ENCODE measurements around the gene DAW1.

The DAW1 gene

GRCh38 chr2:227877421-227878310 is 6.2 kb downstream of the DAW1 start:
- Mint-ChIP-seq H3K27ac (no peak overlapping the region), H3K9me3 (ENCODE audit: low read depth) (no peaks in the 10 kb centered on the region), H3K4me3 (no peak overlapping the region), H3K4me1 (ENCODE audit: low read depth) (peaks cover under 1% of the 10 kb centered on the region), H3K27me3 (peaks cover 13% of the 10 kb centered on the region), H3K36me3 (no peaks in the 10 kb centered on the region)

GRCh38 chr2:227880460-227880859 is 9.0 kb downstream of the DAW1 start:
- H3K27ac Mint-ChIP-seq, result no peak overlapping the region

GRCh38 chr2:227881866-227882517 is 10.6 kb downstream of the DAW1 start:
- no peak overlapping the region for H3K4me3 Mint-ChIP-seq
- no peaks in the 10 kb centered on the region for H3K36me3 Mint-ChIP-seq
- H3K4me1 Mint-ChIP-seq (ENCODE audit: low read depth), result peaks cover 1% of the 10 kb centered on the region

More at GRCh38 chr2:227880460-227880859, 9.0 kb downstream of the DAW1 start:
- peaks cover 1% of the 10 kb centered on the region for H3K4me1 Mint-ChIP-seq (ENCODE audit: low read depth)
- H3K27me3 Mint-ChIP-seq, result peaks cover 6% of the 10 kb centered on the region
- no peaks in the 10 kb centered on the region for H3K9me3 Mint-ChIP-seq (ENCODE audit: low read depth)
- no peaks in the 10 kb centered on the region for H3K36me3 Mint-ChIP-seq
- no peak overlapping the region for H3K4me3 Mint-ChIP-seq

GRCh38 chr2:227884511-227884947 is 13.1 kb downstream of the DAW1 start:
- no peak overlapping the region for H3K4me3 Mint-ChIP-seq
- H3K9me3 Mint-ChIP-seq (ENCODE audit: low read depth), result no peaks in the 10 kb centered on the region
- peaks cover 4% of the 10 kb centered on the region for H3K27me3 Mint-ChIP-seq
- no peak overlapping the region for H3K27ac Mint-ChIP-seq
- H3K4me1 Mint-ChIP-seq (ENCODE audit: low read depth), result peaks cover 1% of the 10 kb centered on the region
- no peaks in the 10 kb centered on the region for H3K36me3 Mint-ChIP-seq

More at GRCh38 chr2:227881866-227882517, 10.6 kb downstream of the DAW1 start:
- Mint-ChIP-seq H3K27ac (no peak overlapping the region), H3K9me3 (ENCODE audit: low read depth) (no peaks in the 10 kb centered on the region), H3K27me3 (peaks cover 4% of the 10 kb centered on the region)

GRCh38 chr2:227886149-227886548 is 14.7 kb downstream of the DAW1 start:
- Mint-ChIP-seq H3K27me3 (peaks cover 4% of the 10 kb centered on the region), H3K4me3 (no peak overlapping the region)

GRCh38 chr2:227888289-227888688 is 16.9 kb downstream of the DAW1 start:
- H3K27me3 Mint-ChIP-seq, result peaks cover 4% of the 10 kb centered on the region
- no peak overlapping the region for H3K27ac Mint-ChIP-seq
- H3K36me3 Mint-ChIP-seq, result no peaks in the 10 kb centered on the region
- no peaks in the 10 kb centered on the region for H3K4me1 Mint-ChIP-seq (ENCODE audit: low read depth)
- no peaks in the 10 kb centered on the region for H3K9me3 Mint-ChIP-seq (ENCODE audit: low read depth)
- H3K4me3 Mint-ChIP-seq, result no peak overlapping the region

More at GRCh38 chr2:227886149-227886548, 14.7 kb downstream of the DAW1 start:
- H3K27ac Mint-ChIP-seq, result no peak overlapping the region
- H3K4me1 Mint-ChIP-seq (ENCODE audit: low read depth), result peaks cover 1% of the 10 kb centered on the region
- H3K36me3 Mint-ChIP-seq, result no peaks in the 10 kb centered on the region
- no peaks in the 10 kb centered on the region for H3K9me3 Mint-ChIP-seq (ENCODE audit: low read depth)

GRCh38 chr2:227889336-227889735 is 17.9 kb downstream of the DAW1 start:
- H3K27me3 Mint-ChIP-seq, result peaks cover 2% of the 10 kb centered on the region
- no peak overlapping the region for H3K4me3 Mint-ChIP-seq
- no peaks in the 10 kb centered on the region for H3K4me1 Mint-ChIP-seq (ENCODE audit: low read depth)
- H3K36me3 Mint-ChIP-seq, result no peaks in the 10 kb centered on the region
- H3K27ac Mint-ChIP-seq, result no peak overlapping the region
- H3K9me3 Mint-ChIP-seq (ENCODE audit: low read depth), result no peaks in the 10 kb centered on the region

GRCh38 chr2:227890495-227891079 is 19.2 kb downstream of the DAW1 start:
- no peaks in the 10 kb centered on the region for H3K4me1 Mint-ChIP-seq (ENCODE audit: low read depth)
- H3K27ac Mint-ChIP-seq, result no peak overlapping the region
- no peaks in the 10 kb centered on the region for H3K36me3 Mint-ChIP-seq
- H3K27me3 Mint-ChIP-seq, result peaks cover 1% of the 10 kb centered on the region
- no peaks in the 10 kb centered on the region for H3K9me3 Mint-ChIP-seq (ENCODE audit: low read depth)
- H3K4me3 Mint-ChIP-seq, result no peak overlapping the region

GRCh38 chr2:227891673-227892072 is 20.2 kb downstream of the DAW1 start:
- H3K36me3 Mint-ChIP-seq, result no peaks in the 10 kb centered on the region
- H3K4me3 Mint-ChIP-seq, result no peak overlapping the region
- no peaks in the 10 kb centered on the region for H3K4me1 Mint-ChIP-seq (ENCODE audit: low read depth)
- H3K9me3 Mint-ChIP-seq (ENCODE audit: low read depth), result no peaks in the 10 kb centered on the region
- peaks cover 1% of the 10 kb centered on the region for H3K27me3 Mint-ChIP-seq
- no peak overlapping the region for H3K27ac Mint-ChIP-seq

GRCh38 chr2:227903381-227903780 is 31.9 kb downstream of the DAW1 start:
- Mint-ChIP-seq H3K36me3 (no peaks in the 10 kb centered on the region), H3K9me3 (ENCODE audit: low read depth) (no peaks in the 10 kb centered on the region), H3K4me3 (no peak overlapping the region), H3K4me1 (ENCODE audit: low read depth) (no peaks in the 10 kb centered on the region), H3K27me3 (peaks cover 5% of the 10 kb centered on the region), H3K27ac (no peak overlapping the region)

GRCh38 chr2:227906991-227907390 is 35.6 kb downstream of the DAW1 start:
- peaks cover 1% of the 10 kb centered on the region for H3K27me3 Mint-ChIP-seq
- no peak overlapping the region for H3K27ac Mint-ChIP-seq
- H3K36me3 Mint-ChIP-seq, result no peaks in the 10 kb centered on the region
- H3K4me1 Mint-ChIP-seq (ENCODE audit: low read depth), result no peaks in the 10 kb centered on the region
- no peaks in the 10 kb centered on the region for H3K9me3 Mint-ChIP-seq (ENCODE audit: low read depth)
- no peak overlapping the region for H3K4me3 Mint-ChIP-seq

- Mint-ChIP-seq H3K4me1 (ENCODE audit: low read depth) (no peaks in the 10 kb centered on the region), H3K4me3 (no peak overlapping the region), H3K36me3 (no peaks in the 10 kb centered on the region), H3K27ac (no peak overlapping the region), H3K27me3 (peaks cover 1% of the 10 kb centered on the region), H3K9me3 (ENCODE audit: low read depth) (no peaks in the 10 kb centered on the region)
These were observed 37.0 kb downstream of the DAW1 start for GRCh38 chr2:227908266-227909054.

- Mint-ChIP-seq H3K27ac (no peak overlapping the region), H3K36me3 (no peaks in the 10 kb centered on the region), H3K4me3 (no peak overlapping the region), H3K27me3 (peaks cover 1% of the 10 kb centered on the region), H3K9me3 (ENCODE audit: low read depth) (no peaks in the 10 kb centered on the region), H3K4me1 (ENCODE audit: low read depth) (no peaks in the 10 kb centered on the region)
These were observed 42.9 kb downstream of the DAW1 start for GRCh38 chr2:227914362-227914761.

- H3K9me3 Mint-ChIP-seq (ENCODE audit: low read depth), result no peaks in the 10 kb centered on the region
- H3K4me1 Mint-ChIP-seq (ENCODE audit: low read depth), result no peaks in the 10 kb centered on the region
- H3K27me3 Mint-ChIP-seq, result peaks cover 7% of the 10 kb centered on the region
- no peak overlapping the region for H3K4me3 Mint-ChIP-seq
- no peaks in the 10 kb centered on the region for H3K36me3 Mint-ChIP-seq
- H3K27ac Mint-ChIP-seq, result no peak overlapping the region
These were observed 50.2 kb downstream of the DAW1 start for GRCh38 chr2:227921648-227922047.

All from activated naive CD8-positive, alpha-beta T cell (primary cell).